IMR-90 (cell line): ENCODE measurements around the gene NEDD4L. TPM values are rescaled to one million over a fixed set of nuclear protein-coding genes. Genes with fewer than 3 reads are reported as not detected.

Source experiments
- ATAC-seq: fragments of 200-7000 bp; cut with Tn5 transposase; 2 replicates; pipeline ENCODE4 v1.9.1; 2020; ENCODE audit warnings: low read depth, mild to moderate bottlenecking, moderate library complexity
- BruUV-seq: library from RNA; stranded (reverse); fragments of 400-500 nt; replicated peaks from 2 replicates; lab custom pipeline; 2021; lab: Mats Ljungman, UMichigan
- CTCF ChIA-PET: fragments of 300-600 bp; formaldehyde crosslinking; extraction: SDS; loops from one replicate; lab custom pipeline; 2021; ENCODE audit warnings: antibody characterized with exemption; lab: Yijun Ruan, JAX
- POLR2A ChIA-PET: fragments of 300-600 bp; sonication (Branson Sonifier 250); formaldehyde crosslinking; loops from one replicate; lab custom pipeline; 2022; ENCODE audit warnings: antibody characterized with exemption; ENCODE audit not compliant: unreplicated experiment; lab: Charles Lee
- DNase-seq: peaks from one replicate; pipeline ENCODE4 v3.0.0; 2013
- H2AFZ ChIP-seq: replicated peaks from 2 replicates; pipeline ENCODE3; 2013; ENCODE audit warnings: low read length, mild to moderate bottlenecking; ENCODE audit not compliant: poor library complexity
- H2AK5ac ChIP-seq: 2 replicates; pipeline ENCODE4 v1.6.1; 2013; ENCODE audit warnings: low read depth, low read length, inconsistent platforms
- H2AK9ac ChIP-seq: replicated peaks from 2 replicates; pipeline ENCODE3; 2013; ENCODE audit warnings: mild to moderate bottlenecking, low read depth, low read length, moderate library complexity; ENCODE audit not compliant: poor library complexity
- H2BK120ac ChIP-seq: 2 replicates; pipeline ENCODE4 v1.6.1; 2013; ENCODE audit warnings: low read depth, low read length, inconsistent platforms
- H2BK15ac ChIP-seq: 3 replicates; pipeline ENCODE4 v1.6.1; 2013; ENCODE audit warnings: low read depth, low read length, inconsistent platforms
- H2BK20ac ChIP-seq: 2 replicates; pipeline ENCODE4 v1.6.1; 2013; ENCODE audit warnings: low read depth, mild to moderate bottlenecking, inconsistent platforms, low read length, moderate library complexity
- H2BK5ac ChIP-seq: 2 replicates; pipeline ENCODE4 v1.6.1; 2013; ENCODE audit warnings: mild to moderate bottlenecking, low read depth, low read length, inconsistent platforms; ENCODE audit not compliant: poor library complexity, severe bottlenecking
- H3K14ac ChIP-seq: replicated peaks from 2 replicates; pipeline ENCODE4 v1.6.1; 2013; ENCODE audit warnings: low read depth, low read length, inconsistent platforms
- H3K18ac ChIP-seq: 2 replicates; pipeline ENCODE4 v1.6.1; 2013; ENCODE audit warnings: low read depth, low read length, control low read depth
- H3K23ac ChIP-seq: 2 replicates; pipeline ENCODE4 v1.6.1; 2013; ENCODE audit warnings: low read depth, low read length, inconsistent platforms
- H3K27ac ChIP-seq: 2 replicates; pipeline ENCODE4 v1.5.1; 2013; ENCODE audit warnings: mild to moderate bottlenecking, control low read depth, low read length; ENCODE audit not compliant: insufficient read depth
- H3K27me3 ChIP-seq: 2 replicates; pipeline ENCODE4 v1.6.1; 2013; ENCODE audit warnings: low read length; ENCODE audit not compliant: control insufficient read depth, insufficient read depth
- H3K36me3 ChIP-seq: 2 replicates; pipeline ENCODE4 v1.6.1; 2013; ENCODE audit warnings: low read length, mixed read lengths; ENCODE audit not compliant: control insufficient read depth, insufficient read depth
- H3K4ac ChIP-seq: 2 replicates; pipeline ENCODE4 v1.6.1; 2013; ENCODE audit warnings: low read depth, low read length, inconsistent platforms
- H3K4me1 ChIP-seq: 2 replicates; pipeline ENCODE4 v1.6.1; 2013; ENCODE audit warnings: low read length, mixed read lengths; ENCODE audit not compliant: control insufficient read depth, insufficient read depth
- H3K4me2 ChIP-seq: 2 replicates; pipeline ENCODE4 v1.6.1; 2013; ENCODE audit warnings: low read depth, mild to moderate bottlenecking, control low read depth, low read length, moderate library complexity
- H3K4me3 ChIP-seq: 2 replicates; pipeline ENCODE4 v1.5.1; 2013; ENCODE audit warnings: low read depth, mild to moderate bottlenecking, control low read depth, low read length, moderate library complexity; ENCODE audit not compliant: insufficient read depth
- H3K56ac ChIP-seq: 2 replicates; pipeline ENCODE4 v1.6.1; 2013; ENCODE audit warnings: low read length, inconsistent platforms; ENCODE audit not compliant: insufficient read depth; ENCODE audit errors: extremely low read depth
- H3K79me1 ChIP-seq, 2 experiments: 2 replicates each; pipeline ENCODE4 v1.6.1; 2013; ENCODE audit warnings: low read length in 2 of 2, inconsistent platforms in 1 of 2, low read depth in 1 of 2
- H3K9ac ChIP-seq: 2 replicates; pipeline ENCODE4 v1.6.1; 2013; ENCODE audit warnings: low read depth, low read length, control low read depth
- H3K9me1 ChIP-seq: 2 replicates; pipeline ENCODE4 v1.6.1; 2013; ENCODE audit warnings: low read length, inconsistent platforms; ENCODE audit not compliant: insufficient read depth
- H3K9me3 ChIP-seq: 2 replicates; pipeline ENCODE4 v1.6.1; 2013; ENCODE audit warnings: low read length; ENCODE audit not compliant: control insufficient read depth, insufficient read depth
- H4K20me1 ChIP-seq: 2 replicates; pipeline ENCODE4 v1.6.1; 2013; ENCODE audit warnings: low read length, inconsistent platforms; ENCODE audit not compliant: insufficient read depth
- H4K5ac ChIP-seq: 2 replicates; pipeline ENCODE4 v1.6.1; 2013; ENCODE audit warnings: mild to moderate bottlenecking, low read depth, low read length, control low read depth
- H4K8ac ChIP-seq, 2 experiments: 2 replicates each; pipeline ENCODE4 v1.6.1; 2013; ENCODE audit warnings: low read depth in 2 of 2, low read length in 2 of 2, control low read depth in 1 of 2, inconsistent platforms in 1 of 2
- H4K91ac ChIP-seq: 2 replicates; pipeline ENCODE4 v1.6.1; 2013; ENCODE audit warnings: low read depth, low read length, inconsistent platforms; ENCODE audit not compliant: insufficient read depth
- BHLHE40 ChIP-seq: fragments of 150-350 bp; IDR thresholded peaks from 2 replicates; pipeline ENCODE4 v1.6.1; 2016; ENCODE audit warnings: mild to moderate bottlenecking, low read depth, low read length
- CEBPB ChIP-seq: IDR thresholded peaks from 2 replicates; pipeline ENCODE4 v1.6.1; 2012; ENCODE audit warnings: low read depth, low read length, improper control_type of control experiment
- CHD1 ChIP-seq: IDR thresholded peaks from 2 replicates; pipeline ENCODE4 v1.6.1; 2012; ENCODE audit warnings: low read depth, low read length, improper control_type of control experiment
- ELK1 ChIP-seq: fragments of 150-350 bp; IDR thresholded peaks from 2 replicates; pipeline ENCODE4 v1.6.1; 2016; ENCODE audit warnings: low read depth, mild to moderate bottlenecking, low read length, moderate library complexity, borderline replicate concordance
- FOS ChIP-seq: fragments of 150-350 bp; IDR thresholded peaks from 2 replicates; pipeline ENCODE4 v1.6.1; 2016; ENCODE audit warnings: low read depth, low read length
- MAFK ChIP-seq: IDR thresholded peaks from 2 replicates; pipeline ENCODE4 v1.6.1; 2012; ENCODE audit warnings: low read depth, low read length, improper control_type of control experiment
- MAZ ChIP-seq: IDR thresholded peaks from 2 replicates; pipeline ENCODE4 v1.6.1; 2012; ENCODE audit warnings: low read depth, mild to moderate bottlenecking, low read length, improper control_type of control experiment, moderate library complexity, borderline replicate concordance
- MXI1 ChIP-seq: IDR thresholded peaks from 2 replicates; pipeline ENCODE4 v1.6.1; 2012; ENCODE audit warnings: low read depth, mild to moderate bottlenecking, low read length, moderate library complexity, borderline replicate concordance
- NFE2L2 ChIP-seq: fragments of 150-350 bp; IDR thresholded peaks from 2 replicates; pipeline ENCODE4 v1.6.1; 2016; ENCODE audit warnings: low read depth, mild to moderate bottlenecking, low read length
- POLR2A ChIP-seq: IDR thresholded peaks from 2 replicates; pipeline ENCODE4 v1.6.1; 2012; ENCODE audit warnings: mild to moderate bottlenecking, low read depth, low read length
- RAD21 ChIP-seq: IDR thresholded peaks from 2 replicates; pipeline ENCODE4 v1.6.1; 2012; ENCODE audit warnings: low read length, improper control_type of control experiment
- RCOR1 ChIP-seq: IDR thresholded peaks from 2 replicates; pipeline ENCODE4 v1.6.1; 2012; ENCODE audit warnings: mild to moderate bottlenecking, low read length, improper control_type of control experiment; ENCODE audit not compliant: insufficient replicate concordance
- RFX5 ChIP-seq: IDR thresholded peaks from 2 replicates; pipeline ENCODE4 v1.8.0; 2012; ENCODE audit warnings: low read depth, mild to moderate bottlenecking, low read length, moderate library complexity
- SMC3 ChIP-seq: fragments of 150-350 bp; IDR thresholded peaks from 2 replicates; pipeline ENCODE4 v1.6.1; 2016; ENCODE audit warnings: low read depth, mild to moderate bottlenecking, antibody characterized with exemption, low read length, moderate library complexity
- USF2 ChIP-seq: fragments of 150-350 bp; IDR thresholded peaks from 2 replicates; pipeline ENCODE4 v1.6.1; 2017; ENCODE audit warnings: mild to moderate bottlenecking, antibody characterized with exemption, low read length, low read depth
- WGBS, 2 experiments: methylation state at CpG; one replicate each; pipeline versions ENCODE4 v1.1.5 to v1.1.7; 2013; ENCODE audit warnings: missing lambda C conversion rate in 2 of 2; ENCODE audit not compliant: insufficient read length in 1 of 2; ENCODE audit errors: extremely low coverage in 2 of 2; 5-methylcytosine and 5-hydroxymethylcytosine counted together
- dilution Hi-C: fragments of 300-500 bp; cut with HindIII; formaldehyde crosslinking; loops from one replicate; pipeline ENCODE4 v1.14.3; 2018; ENCODE audit warnings: low sequenced_read_pairs; ENCODE audit not compliant: unreplicated experiment
- in situ Hi-C: fragments of 300-500 bp; cut with MboI; formaldehyde crosslinking; loops from 3 replicates; pipeline ENCODE4 v1.14.3; 2019; ENCODE audit warnings: low sequenced_read_pairs, inconsistent platforms, mixed read lengths
- intact Hi-C: fragments of 100-400 bp; cut with micrococcal nuclease; formaldehyde crosslinking; loops from 2 replicates; pipeline ENCODE4 v1.10.0; 2022
- polyA plus RNA-seq, 3 experiments: library from polyadenylated mRNA; depleted of rRNA; stranded (reverse); fragments of >200 nt; gene quantifications; 2 replicates each; pipeline ENCODE4 v1.2.3, GENCODE V29; 2012; ENCODE audit warnings: low replicate concordance in 1 of 3
- total RNA-seq: library from RNA; depleted of rRNA; stranded (reverse); fragments of >200 nt; gene quantifications from 2 replicates; pipeline ENCODE4 v1.2.3, GENCODE V29; 2012
- TF ChIP-seq, protein P1 (sequence below): conservative IDR thresholded peaks from 2 replicates; pipeline ENCODE4 v1.5.1; 2012; ENCODE audit warnings: mild to moderate bottlenecking, low read depth, low read length, improper control_type of control experiment

Gene NEDD4L
- total and polyA plus RNA-seq, 2 of the 4 experiments (the other 2 are of a cell fraction): 10.0 to 10.9 TPM

DNA sequence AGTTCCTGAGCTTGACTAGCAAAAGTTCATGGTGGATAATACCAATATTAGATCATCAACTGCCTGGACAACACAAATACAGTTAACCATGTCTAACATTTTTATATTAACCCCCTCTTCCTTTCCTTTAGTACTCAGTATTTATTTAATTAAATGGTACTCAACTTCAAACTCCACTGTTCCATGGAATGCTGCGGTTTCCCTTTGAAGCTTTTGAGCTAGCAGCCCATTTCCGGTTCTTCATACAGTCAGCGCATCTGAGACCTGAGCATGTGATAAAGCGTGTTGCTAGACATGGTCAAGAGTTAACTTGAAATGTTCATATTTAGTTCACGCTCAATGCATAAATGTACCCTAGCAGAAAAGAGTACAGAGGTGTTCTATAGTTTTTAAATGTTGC is 306.5 kb downstream of the NEDD4L start:
- Histone ChIP-seq H2BK15ac (no peak overlapping the region), H3K4me3 (no peak overlapping the region), H4K5ac (no peak overlapping the region), H2BK20ac (no peak overlapping the region), H3K4me1 (no peaks in the 10 kb centered on the region), H4K8ac (no peak overlapping the region), H3K18ac (no peak overlapping the region), H2BK5ac (no peak overlapping the region), H3K4me2 (no peak overlapping the region), H3K9me3 (no peaks in the 10 kb centered on the region), H3K36me3 (no peaks in the 10 kb centered on the region; the same call in 1 of the 2 replicates), H3K79me1 (no peaks in the 10 kb centered on the region), H3K27ac (no peak overlapping the region), H3K9me1 (peaks cover 2% of the 10 kb centered on the region; the same call in 1 of the 2 replicates), H2AK5ac (no peak overlapping the region), H3K4ac (no peak overlapping the region), H3K14ac (no peak overlapping the region), H4K20me1 (no peaks in the 10 kb centered on the region), H3K27me3 (no peaks in the 10 kb centered on the region), H3K23ac (no peak overlapping the region), H2BK120ac (no peak overlapping the region), H3K56ac (no peak overlapping the region), H4K91ac (no peak overlapping the region), H2AK9ac (no peak overlapping the region), H3K9ac (no peak overlapping the region), H2AFZ (no peak overlapping the region)
- TF ChIP-seq USF2 (no peak), MAZ (no peak), POLR2A (no peak), ELK1 (no peak), SMC3 (no peak), NFE2L2 (no peak), FOS (no peak), RAD21 (no peak), BHLHE40 (no peak), RCOR1 (no peak), MAFK (no peak), RFX5 (no peak), MXI1 (no peak), CEBPB (no peak), CHD1 (no peak)
- TF ChIP-seq, protein P1, sequence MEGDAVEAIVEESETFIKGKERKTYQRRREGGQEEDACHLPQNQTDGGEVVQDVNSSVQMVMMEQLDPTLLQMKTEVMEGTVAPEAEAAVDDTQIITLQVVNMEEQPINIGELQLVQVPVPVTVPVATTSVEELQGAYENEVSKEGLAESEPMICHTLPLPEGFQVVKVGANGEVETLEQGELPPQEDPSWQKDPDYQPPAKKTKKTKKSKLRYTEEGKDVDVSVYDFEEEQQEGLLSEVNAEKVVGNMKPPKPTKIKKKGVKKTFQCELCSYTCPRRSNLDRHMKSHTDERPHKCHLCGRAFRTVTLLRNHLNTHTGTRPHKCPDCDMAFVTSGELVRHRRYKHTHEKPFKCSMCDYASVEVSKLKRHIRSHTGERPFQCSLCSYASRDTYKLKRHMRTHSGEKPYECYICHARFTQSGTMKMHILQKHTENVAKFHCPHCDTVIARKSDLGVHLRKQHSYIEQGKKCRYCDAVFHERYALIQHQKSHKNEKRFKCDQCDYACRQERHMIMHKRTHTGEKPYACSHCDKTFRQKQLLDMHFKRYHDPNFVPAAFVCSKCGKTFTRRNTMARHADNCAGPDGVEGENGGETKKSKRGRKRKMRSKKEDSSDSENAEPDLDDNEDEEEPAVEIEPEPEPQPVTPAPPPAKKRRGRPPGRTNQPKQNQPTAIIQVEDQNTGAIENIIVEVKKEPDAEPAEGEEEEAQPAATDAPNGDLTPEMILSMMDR: no peak
- BruUV-seq: no TSS peak
- ChIA-PET POLR2A (no interaction called here), CTCF (interaction anchor here (1.5 kb wide), 1 partner anchor 9 kb away, joined by 3 read pairs; no protein-coding TSS in a partner anchor)
- dilution Hi-C loops (no loop called here), in situ Hi-C loops (no loop called here), intact Hi-C loops (no loop called here)
- 20% methylated on average over 2 of the region's 5 CpGs; no CpG with 5 or more reads in 1 of the 2 experiments for WGBS, 2 experiments
- peak; percentile 58 for DNase-seq
- no peak for ATAC-seq
